Kidney (tissue), 14 donors: ENCODE results near the gene POLA2. TPM values are rescaled to one million over a fixed set of nuclear protein-coding genes. Genes with fewer than 3 reads are reported as not detected.

ENCODE experiments used
- DNase-seq, 5 donors: peaks; one replicate each; pipeline ENCODE4 v3.0.0-alpha.2; 2013 to 2020
- FAIRE-seq: peaks from 2 replicates; lab custom pipeline; 2012; peaks lifted over from hg19 to GRCh38; lab: Jason Lieb, UNC
- H3K27ac ChIP-seq, 2 donors: one replicate each; pipeline ENCODE4 v1.7.0; 2013; ENCODE audit warnings: low read depth in 2 of 2, low read length in 2 of 2, inconsistent platforms in 1 of 2
- H3K27me3 ChIP-seq: one replicate; pipeline ENCODE4 v1.7.1; 2013; ENCODE audit warnings: low read length, inconsistent platforms; ENCODE audit not compliant: control insufficient read depth, insufficient read depth
- H3K36me3 ChIP-seq, 3 donors: one replicate each; pipeline versions ENCODE4 v1.7.0 to v1.7.1; 2013; ENCODE audit warnings: low read length in 3 of 3, control low read depth in 1 of 3, inconsistent platforms in 1 of 3; ENCODE audit not compliant: insufficient read depth in 3 of 3, control insufficient read depth in 2 of 3
- H3K4me1 ChIP-seq, 3 donors: one replicate each; pipeline versions ENCODE4 v1.7.0 to v1.7.1; 2013; ENCODE audit warnings: low read length in 3 of 3, inconsistent platforms in 1 of 3, low read depth in 1 of 3; ENCODE audit not compliant: control insufficient read depth in 2 of 3, insufficient read depth in 2 of 3
- H3K4me3 ChIP-seq, 3 donors: one replicate each; pipeline versions ENCODE4 v1.7.0 to v1.8.1; 2013; ENCODE audit warnings: low read length in 3 of 3, control low read depth in 1 of 3, inconsistent platforms in 1 of 3
- H3K9ac ChIP-seq, 3 donors: one replicate each; pipeline versions ENCODE4 v1.7.0 to v1.7.1; 2013; ENCODE audit warnings: low read length in 3 of 3, control low read depth in 1 of 3, inconsistent platforms in 1 of 3
- H3K9me3 ChIP-seq, 3 donors: one replicate each; pipeline versions ENCODE4 v1.7.0 to v1.7.1; 2013; ENCODE audit warnings: low read length in 3 of 3, control low read depth in 1 of 3, inconsistent platforms in 1 of 3; ENCODE audit not compliant: control insufficient read depth in 2 of 3, insufficient read depth in 1 of 3
- intact Hi-C: fragments of 100-400 bp; cut with DNase I; formaldehyde crosslinking; loops from one replicate; pipeline ENCODE4 v1.11.1; 2022
- polyA plus RNA-seq: library from polyadenylated mRNA; stranded (reverse); fragments of 350-450 nt; fragmentation: Illumina TruSeq; extraction: RNeasy Lipid Tissue Mini Kit (QIAGEN cat#74804); gene quantifications from one replicate; pipeline ENCODE4 v1.2.3, GENCODE V29; 2014; ENCODE audit warnings: low read depth, low replicate concordance; ENCODE audit not compliant: insufficient read depth
- total RNA-seq: library from RNA; stranded (reverse); fragmentation: NEBNext Ultra II Directional; extraction: Animal tissue kit (Norgen Biotek cat#: 25700); gene quantifications from one replicate; pipeline ENCODE4 v1.2.1, GENCODE V29; 2021
- TF ChIP-seq, protein P1 (sequence below): IDR thresholded peaks from 3 replicates; pipeline ENCODE4 v1.5.1; 2012; ENCODE audit warnings: mild to moderate bottlenecking, moderate library complexity, borderline replicate concordance; ENCODE audit not compliant: insufficient read depth; ENCODE audit errors: extremely low read depth
- donor health status: control.
- donor health status: control.
- donor health status: control.
- donor health status: control.
- donor health status: control.
- donor health status: DM: yes; HTN: yes; CAD: no.
- donor health status: Normal renal cell carcinoma (clear cell type).

Gene POLA2
- total and polyA plus RNA-seq, 2 donors from 2014 or later = 6.5 to 13.6 TPM

DNA sequence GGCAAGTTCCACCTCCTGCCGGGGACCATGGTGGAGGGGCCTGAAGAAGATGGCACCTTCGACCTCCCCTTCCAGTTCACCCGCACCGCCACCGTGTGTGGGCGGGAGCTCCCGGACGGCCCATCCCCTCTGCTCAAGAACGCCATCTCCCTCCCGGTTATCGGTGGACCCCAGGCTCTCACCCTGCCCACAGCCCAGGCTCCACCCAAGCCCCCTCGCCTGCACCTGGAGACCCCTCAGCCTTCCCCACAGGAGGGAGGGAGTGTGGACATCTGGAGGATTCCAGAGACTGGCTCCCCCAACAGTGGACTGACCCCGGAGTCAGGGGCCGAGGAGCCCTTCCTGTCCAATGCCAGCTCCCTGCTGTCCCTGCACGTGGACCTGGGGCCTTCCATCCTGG lies 59.3 kb downstream of the POLA2 start:
- no peak overlapping the region for H3K27ac ChIP-seq
- H3K4me1 ChIP-seq = peaks cover 0 to 11% (median 8%) of the 10 kb centered on the region in 3 donors
- H3K4me3 ChIP-seq = no peak overlapping the region
- intact Hi-C loops = no loop called here
- TF ChIP-seq, protein P1, sequence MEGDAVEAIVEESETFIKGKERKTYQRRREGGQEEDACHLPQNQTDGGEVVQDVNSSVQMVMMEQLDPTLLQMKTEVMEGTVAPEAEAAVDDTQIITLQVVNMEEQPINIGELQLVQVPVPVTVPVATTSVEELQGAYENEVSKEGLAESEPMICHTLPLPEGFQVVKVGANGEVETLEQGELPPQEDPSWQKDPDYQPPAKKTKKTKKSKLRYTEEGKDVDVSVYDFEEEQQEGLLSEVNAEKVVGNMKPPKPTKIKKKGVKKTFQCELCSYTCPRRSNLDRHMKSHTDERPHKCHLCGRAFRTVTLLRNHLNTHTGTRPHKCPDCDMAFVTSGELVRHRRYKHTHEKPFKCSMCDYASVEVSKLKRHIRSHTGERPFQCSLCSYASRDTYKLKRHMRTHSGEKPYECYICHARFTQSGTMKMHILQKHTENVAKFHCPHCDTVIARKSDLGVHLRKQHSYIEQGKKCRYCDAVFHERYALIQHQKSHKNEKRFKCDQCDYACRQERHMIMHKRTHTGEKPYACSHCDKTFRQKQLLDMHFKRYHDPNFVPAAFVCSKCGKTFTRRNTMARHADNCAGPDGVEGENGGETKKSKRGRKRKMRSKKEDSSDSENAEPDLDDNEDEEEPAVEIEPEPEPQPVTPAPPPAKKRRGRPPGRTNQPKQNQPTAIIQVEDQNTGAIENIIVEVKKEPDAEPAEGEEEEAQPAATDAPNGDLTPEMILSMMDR = no peak
- peaks cover 3 to 7% (median 4%) of the 10 kb centered on the region in 3 donors for H3K36me3 ChIP-seq
- no peaks in the 10 kb centered on the region for H3K9me3 ChIP-seq
- no peak overlapping the region for H3K9ac ChIP-seq
- H3K27me3 ChIP-seq = no peaks in the 10 kb centered on the region
- no peak for DNase-seq
- FAIRE-seq = no peak

- Histone ChIP-seq H3K36me3 (peaks cover 3 to 7% (median 4%) of the 10 kb centered on the region in 3 donors), H3K9me3 (no peaks in the 10 kb centered on the region), H3K9ac (no peak overlapping the region), H3K27me3 (no peaks in the 10 kb centered on the region), H3K27ac (no peak overlapping the region), H3K4me3 (no peak overlapping the region), H3K4me1 (peaks cover 0 to 4% (median 0%) of the 10 kb centered on the region in 3 donors)
- DNase-seq (peak in 3 of 5 donors; percentile 57 to 88 (median 65)), FAIRE-seq (no peak)
- intact Hi-C loops = no loop called here
- TF ChIP-seq, protein P1 = no peak
These were observed 60.2 kb downstream of the POLA2 start for GRCh38 chr11:65321828-65322485.

- Histone ChIP-seq H3K27ac (no peak overlapping the region), H3K36me3 (peaks cover 3 to 7% (median 4%) of the 10 kb centered on the region in 3 donors), H3K4me3 (no peak overlapping the region), H3K4me1 (no peaks in the 10 kb centered on the region), H3K9ac (no peak overlapping the region), H3K9me3 (no peaks in the 10 kb centered on the region), H3K27me3 (no peaks in the 10 kb centered on the region)
- intact Hi-C loops = no loop called here
- DNase-seq (no peak), FAIRE-seq (no peak)
- TF ChIP-seq, protein P1 = no peak
These were observed 62.1 kb downstream of the POLA2 start for GRCh38 chr11:65323813-65324212.

DNA sequence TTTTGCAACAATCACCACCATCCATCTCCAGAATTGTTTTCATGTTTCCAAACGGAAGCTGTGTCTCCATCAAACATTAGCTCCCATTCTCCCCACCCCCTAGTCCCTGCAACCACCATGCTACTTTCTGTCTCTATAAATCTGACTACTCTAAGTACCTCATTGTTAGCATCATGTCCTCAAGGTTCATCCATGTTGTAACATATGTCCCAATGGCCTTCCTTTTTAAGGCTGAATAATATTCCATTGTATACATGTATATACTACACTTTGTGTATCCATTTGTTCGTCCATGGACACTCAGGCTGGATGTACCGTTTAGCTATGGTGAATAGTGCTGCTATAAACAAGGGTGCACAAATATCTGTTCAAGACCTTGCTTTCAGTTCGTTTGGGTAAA lies 63.7 kb downstream of the POLA2 start:
- no peak overlapping the region for H3K4me3 ChIP-seq
- intact Hi-C loops = loop anchor here (5.0 kb wide), 1 partner anchor 48 kb away; no protein-coding TSS in a partner anchor
- no peaks in the 10 kb centered on the region for H3K27me3 ChIP-seq
- H3K9me3 ChIP-seq = no peaks in the 10 kb centered on the region
- H3K9ac ChIP-seq = no peak overlapping the region
- no peaks in the 10 kb centered on the region for H3K4me1 ChIP-seq
- peaks cover 3 to 7% (median 4%) of the 10 kb centered on the region in 3 donors for H3K36me3 ChIP-seq
- DNase-seq (no peak), FAIRE-seq (no peak)
- H3K27ac ChIP-seq = no peak overlapping the region
- TF ChIP-seq, protein P1 = no peak
